HG02798 (cell line): ENCODE data around the gene PPFIA3.
"Not testable (repeated sequence)": the region's sequence is repeated elsewhere in the genome, so short reads cannot be mapped to it uniquely, and the experiment has no call there.

ENCODE experiments used
- ATAC-seq: cut with Tn5 transposase; IDR thresholded peaks from one replicate; pipeline ENCODE4 v1.9.1; 2021; ENCODE audit warnings: mild to moderate bottlenecking; ENCODE audit not compliant: unreplicated experiment, poor library complexity

The PPFIA3 gene

GRCh38 chr19:49119411-49120324 lies at the start of gene PPFIA3:
Gene PPFIA3 (plus strand): TSS chr19:49119544. CDS start chr19:49127874, 8,330 bp downstream.
- no peak for ATAC-seq

GRCh38 chr19:49070416-49070815 lies 48.9 kb upstream of the PPFIA3 start:
- no peak for ATAC-seq

GRCh38 chr19:49071860-49072547 lies 47.3 kb upstream of the PPFIA3 start:
- ATAC-seq: no peak

- no peak for ATAC-seq
Observed at GRCh38 chr19:49073514-49074378, 45.6 kb upstream of the PPFIA3 start.

- not testable (repeated sequence) for ATAC-seq
Observed at GRCh38 chr19:49074869-49075268, 44.5 kb upstream of the PPFIA3 start.

- no peak for ATAC-seq
Observed at GRCh38 chr19:49080392-49080791, 39.0 kb upstream of the PPFIA3 start.

GRCh38 chr19:49081273-49081672 lies 38.1 kb upstream of the PPFIA3 start:
- no peak for ATAC-seq

- ATAC-seq: no peak
Observed at GRCh38 chr19:49084206-49085019, 34.9 kb upstream of the PPFIA3 start.

- ATAC-seq: peak; percentile 96
Observed at GRCh38 chr19:49085020-49085867, 34.1 kb upstream of the PPFIA3 start, which contains the start of gene SNRNP70. Gene SNRNP70 (plus strand): TSS chr19:49085451. CDS start chr19:49086415, 964 bp downstream.

GRCh38 chr19:49085868-49086232 lies 33.5 kb upstream of the PPFIA3 start:
- ATAC-seq: no peak

- ATAC-seq: no peak
Observed at GRCh38 chr19:49086296-49086695, 33.0 kb upstream of the PPFIA3 start.

- ATAC-seq: no peak
Observed at GRCh38 chr19:49091391-49092038, 27.8 kb upstream of the PPFIA3 start.

GRCh38 chr19:49092686-49093085 lies 26.7 kb upstream of the PPFIA3 start:
- no peak for ATAC-seq

- ATAC-seq: no peak
Observed at GRCh38 chr19:49094505-49095482, 24.6 kb upstream of the PPFIA3 start.

- ATAC-seq: no peak
Observed at GRCh38 chr19:49097453-49098288, 21.7 kb upstream of the PPFIA3 start.

GRCh38 chr19:49098795-49099194 lies 20.5 kb upstream of the PPFIA3 start:
- no peak for ATAC-seq
